SK-N-SH (cell line): ENCODE measurements around the gene CHCHD6. TPM values are rescaled to one million over a fixed set of nuclear protein-coding genes. Genes with fewer than 3 reads are reported as not detected.

ENCODE experiments used
- CTCF ChIA-PET: fragments of 300-600, 350-600 bp; formaldehyde crosslinking; extraction: SDS; loops from one replicate; lab custom pipeline; 2021; lab: Yijun Ruan, JAX
- POLR2A ChIA-PET: fragments of 350-600 bp; sonication (Branson Sonifier 250); formaldehyde crosslinking; extraction: SDS; loops from one replicate; lab custom pipeline; 2020; ENCODE audit warnings: antibody characterized with exemption, inconsistent platforms; lab: Yijun Ruan, JAX
- DNase-seq: peaks from one replicate; pipeline ENCODE4 v3.0.0; 2012
- H2AFZ ChIP-seq: fragments of 200-600 bp; sonication (generic); 2 replicates; pipeline ENCODE4 v1.8.1; 2016; ENCODE audit warnings: antibody characterized with exemption, mild to moderate bottlenecking, low read depth
- H3F3A ChIP-seq: fragments of 200-600 bp; sonication (generic); replicated peaks from 2 replicates; pipeline ENCODE3; 2016; ENCODE audit warnings: antibody characterized with exemption, mild to moderate bottlenecking; ENCODE audit not compliant: insufficient read depth
- H3K27ac ChIP-seq, 2 experiments: fragments of 200-500 bp in 1 of 2; fragments of 200-600 bp in 1 of 2; sonication (Bioruptor generic) in 1 of 2; sonication (generic), shearing (Covaris generic) in 1 of 2; 2 replicates each; pipeline versions ENCODE4 v1.5.1 to v1.6.1; 2014 to 2016; ENCODE audit warnings: low read depth in 2 of 2, inconsistent platforms in 1 of 2, low read length in 1 of 2, mild to moderate bottlenecking in 1 of 2, mixed read lengths in 1 of 2
- H3K27me3 ChIP-seq: fragments of 200-600 bp; sonication (generic), shearing (Covaris generic); 2 replicates; pipeline ENCODE4 v1.6.1; 2016; ENCODE audit warnings: mixed run types; ENCODE audit not compliant: insufficient read depth
- H3K36me3 ChIP-seq, 2 experiments: fragments of 200-500 bp in 1 of 2; fragments of 200-600 bp in 1 of 2; sonication (Bioruptor generic) in 1 of 2; sonication (generic) in 1 of 2; replicated peaks in 1 of 2; 2 replicates each; pipeline versions ENCODE3 to v1.5.1; 2014 to 2016; ENCODE audit warnings: low read length in 1 of 2, mild to moderate bottlenecking in 1 of 2; ENCODE audit not compliant: insufficient read depth in 2 of 2, control insufficient read depth in 1 of 2
- H3K4me1 ChIP-seq, 2 experiments: fragments of 200-500 bp in 1 of 2; fragments of 200-600 bp in 1 of 2; sonication (Bioruptor generic) in 1 of 2; sonication (generic), shearing (Covaris generic) in 1 of 2; 2 replicates each; pipeline versions ENCODE4 v1.5.1 to v1.6.1; 2014 to 2016; ENCODE audit warnings: low read depth in 1 of 2, low read length in 1 of 2, mixed run types in 1 of 2; ENCODE audit not compliant: insufficient read depth in 2 of 2, control insufficient read depth in 1 of 2
- H3K4me2 ChIP-seq: fragments of 200-600 bp; sonication (generic), shearing (Covaris generic); 2 replicates; pipeline ENCODE4 v1.6.1; 2017; ENCODE audit warnings: mixed run types
- H3K4me3 ChIP-seq, 2 experiments: fragments of 200-500 bp in 1 of 2; fragments of 200-600 bp in 1 of 2; sonication (Bioruptor generic) in 1 of 2; sonication (generic), shearing (Covaris generic) in 1 of 2; 2 replicates each; pipeline versions ENCODE4 v1.5.1 to v1.8.1; 2014 to 2016; ENCODE audit warnings: low read depth in 2 of 2, inconsistent platforms in 1 of 2, low read length in 1 of 2, mild to moderate bottlenecking in 1 of 2, mixed read lengths in 1 of 2, moderate library complexity in 1 of 2
- H3K79me2 ChIP-seq: fragments of 200-600 bp; sonication (generic); 2 replicates; pipeline ENCODE4 v1.8.1; 2017; ENCODE audit warnings: mild to moderate bottlenecking; ENCODE audit not compliant: insufficient read depth
- H3K9ac ChIP-seq: fragments of 200-600 bp; sonication (generic); 2 replicates; pipeline ENCODE4 v1.6.1; 2017; ENCODE audit warnings: mixed run types
- H3K9me2 ChIP-seq: fragments of 200-600 bp; sonication (generic); 2 replicates; pipeline ENCODE4 v1.6.1; 2017; ENCODE audit warnings: mixed run types
- H3K9me3 ChIP-seq: fragments of 200-600 bp; sonication (generic); 2 replicates; pipeline ENCODE4 v1.6.1; 2017; ENCODE audit warnings: mixed run types, mild to moderate bottlenecking, moderate library complexity
- H4K20me1 ChIP-seq: fragments of 200-600 bp; sonication (generic); 2 replicates; pipeline ENCODE4 v1.6.1; 2017; ENCODE audit warnings: mild to moderate bottlenecking, mixed run types; ENCODE audit not compliant: insufficient read depth
- FOSL2 ChIP-seq: IDR thresholded peaks from 2 replicates; pipeline ENCODE4 v1.4.0; 2012; ENCODE audit warnings: low read depth, mild to moderate bottlenecking, moderate library complexity, borderline replicate concordance
- GABPA ChIP-seq: IDR thresholded peaks from 2 replicates; pipeline ENCODE4 v1.4.0; 2012; ENCODE audit warnings: low read depth, mild to moderate bottlenecking
- JUND ChIP-seq: IDR thresholded peaks from 2 replicates; pipeline ENCODE4 v1.4.0; 2012
- MAX ChIP-seq: IDR thresholded peaks from 2 replicates; pipeline ENCODE4 v1.4.0; 2012; ENCODE audit warnings: low read depth
- MEF2A ChIP-seq: IDR thresholded peaks from 2 replicates; pipeline ENCODE4 v1.4.0; 2012; ENCODE audit warnings: low read depth, borderline replicate concordance
- NFIC ChIP-seq: IDR thresholded peaks from 2 replicates; pipeline ENCODE4 v1.4.0; 2012; ENCODE audit warnings: borderline replicate concordance
- NRF1 ChIP-seq: IDR thresholded peaks from 2 replicates; pipeline ENCODE4 v1.6.1; 2012; ENCODE audit warnings: low read depth, mild to moderate bottlenecking, low read length
- PBX3 ChIP-seq: IDR thresholded peaks from 2 replicates; pipeline ENCODE4; 2012
- POLR2AphosphoS5 ChIP-seq: IDR thresholded peaks from 2 replicates; pipeline ENCODE4 v1.6.1; 2012; ENCODE audit warnings: low read depth, low read length
- RAD21 ChIP-seq: IDR thresholded peaks from 2 replicates; pipeline ENCODE4 v1.6.1; 2012; ENCODE audit warnings: mild to moderate bottlenecking, low read length
- RCOR1 ChIP-seq: fragments of 150-350 bp; IDR thresholded peaks from 2 replicates; pipeline ENCODE4 v1.6.1; 2017; ENCODE audit warnings: antibody characterized with exemption, low read length
- RXRA ChIP-seq: IDR thresholded peaks from 2 replicates; pipeline ENCODE4 v1.4.0; 2012; ENCODE audit warnings: low read depth, mild to moderate bottlenecking, borderline replicate concordance
- TCF12 ChIP-seq: IDR thresholded peaks from 2 replicates; pipeline ENCODE4 v1.4.0; 2012
- YY1 ChIP-seq: IDR thresholded peaks from 2 replicates; pipeline ENCODE4 v1.4.0; 2012; ENCODE audit warnings: low read depth, mild to moderate bottlenecking
- WGBS: methylation state at CpG from one replicate; pipeline ENCODE4 v1.1.6; 2017; ENCODE audit warnings: low lambda C conversion rate; 5-methylcytosine and 5-hydroxymethylcytosine counted together
- polyA plus RNA-seq, 3 experiments: library from polyadenylated mRNA; depleted of rRNA; stranded (reverse); fragments of >200 nt; gene quantifications; 2 replicates each; pipeline ENCODE4 v1.2.3, GENCODE V29; 2012
- TF ChIP-seq, protein P1 (sequence below): IDR thresholded peaks from 2 replicates; pipeline ENCODE4 v1.4.0; 2012; ENCODE audit warnings: low read depth, borderline replicate concordance
- TF ChIP-seq, protein P2 (sequence below): IDR thresholded peaks from 2 replicates; pipeline ENCODE4 v1.6.1; 2012; ENCODE audit warnings: mild to moderate bottlenecking, low read depth, low read length, moderate library complexity
- TF ChIP-seq, protein P3 (sequence below): fragments of 200-600 bp; sonication (generic); IDR thresholded peaks from 2 replicates; pipeline ENCODE4 v1.6.1; 2017; ENCODE audit warnings: antibody characterized with exemption, mild to moderate bottlenecking, moderate library complexity

CHCHD6 gene
- polyA plus RNA-seq, 1 of the 3 experiments (the other 2 are of a cell fraction) = 42.5 TPM

DNA sequence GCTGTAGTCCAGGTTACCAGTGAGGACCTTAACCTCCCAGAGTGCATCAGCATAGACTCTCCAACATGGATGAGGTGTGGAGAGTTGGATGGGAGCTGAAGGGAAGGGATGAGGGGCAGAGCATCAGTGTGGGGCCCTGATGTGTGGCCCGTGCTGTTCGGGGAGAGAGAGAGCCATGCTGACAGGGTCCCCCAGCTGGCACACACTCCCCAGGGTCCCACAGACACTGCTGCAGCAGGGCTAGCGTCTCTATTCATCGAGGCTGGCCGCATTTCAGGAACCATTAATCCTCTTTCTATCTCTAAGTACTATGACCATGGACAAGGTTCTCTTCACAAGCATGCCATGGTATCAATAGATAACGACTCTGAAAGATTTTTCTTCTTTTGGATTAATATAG, 192.9 kb downstream of the CHCHD6 start:
- Histone ChIP-seq H3K9me3 (no peaks in the 10 kb centered on the region), H3K79me2 (no peaks in the 10 kb centered on the region), H3K4me2 (no peak overlapping the region), H3K27ac (no peak overlapping the region), H2AFZ (no peak overlapping the region), H3K4me1 (peaks cover 0 to 14% of the 10 kb centered on the region in 2 experiments; a peak in 2 of 4 replicates), H3F3A (no peaks in the 10 kb centered on the region), H3K4me3 (no peak overlapping the region), H3K9ac (no peak overlapping the region), H3K27me3 (no peaks in the 10 kb centered on the region), H4K20me1 (no peaks in the 10 kb centered on the region), H3K36me3 (no peaks in the 10 kb centered on the region), H3K9me2 (no peaks in the 10 kb centered on the region)
- no peak for TF ChIP-seq POLR2AphosphoS5
- no peak for TF ChIP-seq JUND
- no peak for TF ChIP-seq MEF2A
- no peak for TF ChIP-seq TCF12
- no peak for TF ChIP-seq RXRA
- TF ChIP-seq GABPA = no peak
- no peak for TF ChIP-seq RCOR1
- TF ChIP-seq, protein P1, sequence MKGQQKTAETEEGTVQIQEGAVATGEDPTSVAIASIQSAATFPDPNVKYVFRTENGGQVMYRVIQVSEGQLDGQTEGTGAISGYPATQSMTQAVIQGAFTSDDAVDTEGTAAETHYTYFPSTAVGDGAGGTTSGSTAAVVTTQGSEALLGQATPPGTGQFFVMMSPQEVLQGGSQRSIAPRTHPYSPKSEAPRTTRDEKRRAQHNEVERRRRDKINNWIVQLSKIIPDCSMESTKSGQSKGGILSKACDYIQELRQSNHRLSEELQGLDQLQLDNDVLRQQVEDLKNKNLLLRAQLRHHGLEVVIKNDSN = no peak
- TF ChIP-seq, protein P2, sequence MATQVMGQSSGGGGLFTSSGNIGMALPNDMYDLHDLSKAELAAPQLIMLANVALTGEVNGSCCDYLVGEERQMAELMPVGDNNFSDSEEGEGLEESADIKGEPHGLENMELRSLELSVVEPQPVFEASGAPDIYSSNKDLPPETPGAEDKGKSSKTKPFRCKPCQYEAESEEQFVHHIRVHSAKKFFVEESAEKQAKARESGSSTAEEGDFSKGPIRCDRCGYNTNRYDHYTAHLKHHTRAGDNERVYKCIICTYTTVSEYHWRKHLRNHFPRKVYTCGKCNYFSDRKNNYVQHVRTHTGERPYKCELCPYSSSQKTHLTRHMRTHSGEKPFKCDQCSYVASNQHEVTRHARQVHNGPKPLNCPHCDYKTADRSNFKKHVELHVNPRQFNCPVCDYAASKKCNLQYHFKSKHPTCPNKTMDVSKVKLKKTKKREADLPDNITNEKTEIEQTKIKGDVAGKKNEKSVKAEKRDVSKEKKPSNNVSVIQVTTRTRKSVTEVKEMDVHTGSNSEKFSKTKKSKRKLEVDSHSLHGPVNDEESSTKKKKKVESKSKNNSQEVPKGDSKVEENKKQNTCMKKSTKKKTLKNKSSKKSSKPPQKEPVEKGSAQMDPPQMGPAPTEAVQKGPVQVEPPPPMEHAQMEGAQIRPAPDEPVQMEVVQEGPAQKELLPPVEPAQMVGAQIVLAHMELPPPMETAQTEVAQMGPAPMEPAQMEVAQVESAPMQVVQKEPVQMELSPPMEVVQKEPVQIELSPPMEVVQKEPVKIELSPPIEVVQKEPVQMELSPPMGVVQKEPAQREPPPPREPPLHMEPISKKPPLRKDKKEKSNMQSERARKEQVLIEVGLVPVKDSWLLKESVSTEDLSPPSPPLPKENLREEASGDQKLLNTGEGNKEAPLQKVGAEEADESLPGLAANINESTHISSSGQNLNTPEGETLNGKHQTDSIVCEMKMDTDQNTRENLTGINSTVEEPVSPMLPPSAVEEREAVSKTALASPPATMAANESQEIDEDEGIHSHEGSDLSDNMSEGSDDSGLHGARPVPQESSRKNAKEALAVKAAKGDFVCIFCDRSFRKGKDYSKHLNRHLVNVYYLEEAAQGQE = no peak
- ChIA-PET CTCF (interaction anchor here (1.0 to 1.9 kb wide), 2 partner anchors 145 to 219 kb away, joined by 3 to 6 read pairs; no protein-coding TSS in a partner anchor), POLR2A (no interaction called here)
- 100% methylated on average over 3 of the region's 6 CpGs for WGBS
- no peak for DNase-seq

DNA sequence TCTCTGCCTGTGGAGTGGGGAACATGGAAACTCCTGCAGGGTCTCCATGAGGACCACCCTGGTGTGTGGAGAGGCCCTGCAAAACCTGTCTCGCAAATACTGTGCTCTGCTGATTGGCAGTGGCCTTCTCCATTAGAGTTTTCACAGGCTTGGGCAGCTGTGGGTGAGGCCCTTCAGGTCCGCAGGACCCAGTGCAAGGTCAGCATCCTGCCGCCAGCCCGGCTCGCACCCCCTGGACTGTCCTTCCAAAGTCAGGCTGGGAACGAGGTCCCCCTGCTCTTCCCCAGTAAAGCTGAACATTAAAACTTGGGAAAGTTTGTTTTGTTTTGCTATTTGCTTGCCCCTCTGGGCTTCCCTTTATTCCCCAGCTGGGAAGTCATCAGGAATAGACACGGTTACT, 193.9 kb downstream of the CHCHD6 start:
- no peaks in the 10 kb centered on the region for H3K36me3 ChIP-seq
- no peak for TF ChIP-seq YY1
- TF ChIP-seq, protein P3, sequence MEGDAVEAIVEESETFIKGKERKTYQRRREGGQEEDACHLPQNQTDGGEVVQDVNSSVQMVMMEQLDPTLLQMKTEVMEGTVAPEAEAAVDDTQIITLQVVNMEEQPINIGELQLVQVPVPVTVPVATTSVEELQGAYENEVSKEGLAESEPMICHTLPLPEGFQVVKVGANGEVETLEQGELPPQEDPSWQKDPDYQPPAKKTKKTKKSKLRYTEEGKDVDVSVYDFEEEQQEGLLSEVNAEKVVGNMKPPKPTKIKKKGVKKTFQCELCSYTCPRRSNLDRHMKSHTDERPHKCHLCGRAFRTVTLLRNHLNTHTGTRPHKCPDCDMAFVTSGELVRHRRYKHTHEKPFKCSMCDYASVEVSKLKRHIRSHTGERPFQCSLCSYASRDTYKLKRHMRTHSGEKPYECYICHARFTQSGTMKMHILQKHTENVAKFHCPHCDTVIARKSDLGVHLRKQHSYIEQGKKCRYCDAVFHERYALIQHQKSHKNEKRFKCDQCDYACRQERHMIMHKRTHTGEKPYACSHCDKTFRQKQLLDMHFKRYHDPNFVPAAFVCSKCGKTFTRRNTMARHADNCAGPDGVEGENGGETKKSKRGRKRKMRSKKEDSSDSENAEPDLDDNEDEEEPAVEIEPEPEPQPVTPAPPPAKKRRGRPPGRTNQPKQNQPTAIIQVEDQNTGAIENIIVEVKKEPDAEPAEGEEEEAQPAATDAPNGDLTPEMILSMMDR = no peak
- no peak for TF ChIP-seq RXRA
- no peak for TF ChIP-seq TCF12
- TF ChIP-seq FOSL2 = no peak
- no peak for TF ChIP-seq RAD21
- no peak for TF ChIP-seq NFIC
- no peak for TF ChIP-seq MAX
- TF ChIP-seq, protein P2 = no peak
- TF ChIP-seq NRF1 = no peak
- TF ChIP-seq PBX3 = no peak

More for the DNA sequence above, 193.9 kb downstream of the CHCHD6 start:
- Histone ChIP-seq H4K20me1 (no peaks in the 10 kb centered on the region), H3K9me3 (no peaks in the 10 kb centered on the region), H3F3A (no peaks in the 10 kb centered on the region), H3K79me2 (no peaks in the 10 kb centered on the region), H3K27ac (no peak overlapping the region), H3K27me3 (no peaks in the 10 kb centered on the region), H3K4me2 (no peak overlapping the region), H3K9ac (no peak overlapping the region), H3K4me3 (no peak overlapping the region), H3K9me2 (no peaks in the 10 kb centered on the region), H3K4me1 (peaks cover 0 to 14% of the 10 kb centered on the region in 2 experiments; a peak in 2 of 4 replicates), H2AFZ (no peak overlapping the region)
- DNase-seq = no peak
- POLR2A ChIA-PET = no interaction called here
- WGBS = 85% methylated on average over 2 of the region's 7 CpGs
- CTCF ChIA-PET = interaction anchor here (0.6 to 1.1 kb wide), 2 partner anchors 13 to 214 kb away, joined by 3 read pairs; no protein-coding TSS in a partner anchor
